Panc1 (cell line): ENCODE data around the gene SLAIN2. TPM values are rescaled to one million over a fixed set of nuclear protein-coding genes. Genes with fewer than 3 reads are reported as not detected.
"Not testable (repeated sequence)": the region's sequence is repeated elsewhere in the genome, so short reads cannot be mapped to it uniquely, and the experiment has no call there.

Experiments used
- ATAC-seq: fragments of 200-7000 bp; cut with Tn5 transposase; 2 replicates; pipeline ENCODE4 v1.9.1; 2020; ENCODE audit warnings: mild to moderate bottlenecking, moderate library complexity
- BruUV-seq: library from RNA; stranded (reverse); fragments of 400-500 nt; replicated peaks from 2 replicates; lab custom pipeline; 2021; lab: Mats Ljungman, UMichigan
- CTCF ChIA-PET: fragments of 300-600 bp; sonication (Branson Sonifier 250); formaldehyde crosslinking; loops from one replicate; lab custom pipeline; 2022; ENCODE audit warnings: antibody characterized with exemption; lab: Charles Lee
- POLR2A ChIA-PET: fragments of 300-600 bp; sonication (Branson Sonifier 250); formaldehyde crosslinking; loops from one replicate; lab custom pipeline; 2022; ENCODE audit warnings: antibody characterized with exemption; lab: Charles Lee
- DNase-seq: peaks from one replicate; pipeline ENCODE4 v3.0.0-alpha.2; 2010; ENCODE audit warnings: low read depth, low spot score
- H3K27ac ChIP-seq: 2 replicates; pipeline ENCODE4 v1.5.1; 2011; ENCODE audit warnings: mild to moderate bottlenecking, low read length, inconsistent platforms
- H3K27me3 ChIP-seq: fragments of 200-500 bp; sonication (Bioruptor generic); 2 replicates; pipeline ENCODE4 v1.6.0; 2014; ENCODE audit warnings: low read length, inconsistent platforms; ENCODE audit not compliant: control insufficient read depth, insufficient read depth
- H3K36me3 ChIP-seq: fragments of 200-500 bp; sonication (Bioruptor generic); 2 replicates; pipeline ENCODE4 v1.5.1; 2014; ENCODE audit warnings: inconsistent platforms, mild to moderate bottlenecking, low read length, moderate library complexity; ENCODE audit not compliant: control insufficient read depth, insufficient read depth
- H3K4me1 ChIP-seq: 2 replicates; pipeline ENCODE4 v1.5.1; 2011; ENCODE audit warnings: inconsistent platforms, mild to moderate bottlenecking, low read length, moderate library complexity; ENCODE audit not compliant: control insufficient read depth, insufficient read depth
- H3K4me3 ChIP-seq, 2 experiments: 2 replicates each; pipeline ENCODE4 v1.5.1; 2011 to 2012; ENCODE audit warnings: low read depth in 2 of 2, low read length in 2 of 2, mild to moderate bottlenecking in 2 of 2, inconsistent platforms in 1 of 2, moderate library complexity in 1 of 2
- H3K9me3 ChIP-seq: fragments of 200-500 bp; sonication (Bioruptor generic); 2 replicates; pipeline ENCODE4 v1.5.1; 2014; ENCODE audit warnings: low read depth, mild to moderate bottlenecking, inconsistent platforms, low read length, moderate library complexity; ENCODE audit not compliant: control insufficient read depth, insufficient read depth
- POLR2AphosphoS5 ChIP-seq: IDR thresholded peaks from 2 replicates; pipeline ENCODE4 v1.6.1; 2012; ENCODE audit warnings: mild to moderate bottlenecking, low read depth, low read length, moderate library complexity
- REST ChIP-seq, 2 experiments: IDR thresholded peaks; 2 replicates each; pipeline ENCODE4 v1.6.1; 2011 to 2012; ENCODE audit warnings: low read depth in 2 of 2, control low read depth in 1 of 2, low read length in 1 of 2, mild to moderate bottlenecking in 1 of 2, moderate library complexity in 1 of 2; ENCODE audit not compliant: insufficient read depth in 1 of 2
- SIN3A ChIP-seq: IDR thresholded peaks from 2 replicates; pipeline ENCODE4 v1.6.1; 2012; ENCODE audit warnings: low read depth, mild to moderate bottlenecking, low read length, moderate library complexity, borderline replicate concordance; ENCODE audit not compliant: insufficient read depth
- TCF7L2 ChIP-seq: IDR thresholded peaks from 2 replicates; pipeline ENCODE4 v1.6.1; 2011; ENCODE audit warnings: mild to moderate bottlenecking, low read depth, low read length, inconsistent platforms
- in situ Hi-C: cut with HindIII; loops from 2 replicates; pipeline ENCODE4 v1.10.0; 2016; ENCODE audit warnings: low sequenced_read_pairs, low pct_unique_long_range_greater_than_20kb
- intact Hi-C: fragments of 100-400 bp; cut with micrococcal nuclease; formaldehyde crosslinking; loops from one replicate; pipeline ENCODE4 v1.10.0; 2022; ENCODE audit not compliant: unreplicated experiment
- total RNA-seq: library from RNA; stranded (reverse); gene quantifications from one replicate; pipeline ENCODE4 v1.2.1, GENCODE V29; 2021; ENCODE audit not compliant: unreplicated experiment
- TF ChIP-seq, protein P1 (sequence below): fragments of 450-650 bp; IDR thresholded peaks from 2 replicates; pipeline ENCODE4 v1.5.1; 2017; ENCODE audit warnings: mild to moderate bottlenecking

Gene SLAIN2
- total RNA-seq, 1 experiment from 2014 or later = 53.2 TPM

- Histone ChIP-seq H3K36me3 (no peaks in the 10 kb centered on the region), H3K27me3 (no peaks in the 10 kb centered on the region), H3K9me3 (no peaks in the 10 kb centered on the region), H3K4me3 (no peak overlapping the region), H3K27ac (no peak overlapping the region), H3K4me1 (no peaks in the 10 kb centered on the region)
- intact Hi-C loops = no loop called here
- in situ Hi-C loops = no loop called here
- ChIA-PET POLR2A (no interaction called here), CTCF (no interaction called here)
- DNase-seq = no peak
- no peak for ATAC-seq
- TF ChIP-seq SIN3A = no peak
- TF ChIP-seq, protein P1, sequence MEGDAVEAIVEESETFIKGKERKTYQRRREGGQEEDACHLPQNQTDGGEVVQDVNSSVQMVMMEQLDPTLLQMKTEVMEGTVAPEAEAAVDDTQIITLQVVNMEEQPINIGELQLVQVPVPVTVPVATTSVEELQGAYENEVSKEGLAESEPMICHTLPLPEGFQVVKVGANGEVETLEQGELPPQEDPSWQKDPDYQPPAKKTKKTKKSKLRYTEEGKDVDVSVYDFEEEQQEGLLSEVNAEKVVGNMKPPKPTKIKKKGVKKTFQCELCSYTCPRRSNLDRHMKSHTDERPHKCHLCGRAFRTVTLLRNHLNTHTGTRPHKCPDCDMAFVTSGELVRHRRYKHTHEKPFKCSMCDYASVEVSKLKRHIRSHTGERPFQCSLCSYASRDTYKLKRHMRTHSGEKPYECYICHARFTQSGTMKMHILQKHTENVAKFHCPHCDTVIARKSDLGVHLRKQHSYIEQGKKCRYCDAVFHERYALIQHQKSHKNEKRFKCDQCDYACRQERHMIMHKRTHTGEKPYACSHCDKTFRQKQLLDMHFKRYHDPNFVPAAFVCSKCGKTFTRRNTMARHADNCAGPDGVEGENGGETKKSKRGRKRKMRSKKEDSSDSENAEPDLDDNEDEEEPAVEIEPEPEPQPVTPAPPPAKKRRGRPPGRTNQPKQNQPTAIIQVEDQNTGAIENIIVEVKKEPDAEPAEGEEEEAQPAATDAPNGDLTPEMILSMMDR = no peak
- TF ChIP-seq TCF7L2 = no peak
- no peak for TF ChIP-seq REST (IDR thresholded peaks at IDR 0.05; ENCODE audit: insufficient read depth in 1 of 2, low read depth in 2 of 2, low read length in 1 of 2)
- no peak for TF ChIP-seq POLR2AphosphoS5
- no TSS peak for BruUV-seq
Observed at GRCh38 chr4:48450740-48451139, 109.4 kb downstream of the SLAIN2 start.

DNA sequence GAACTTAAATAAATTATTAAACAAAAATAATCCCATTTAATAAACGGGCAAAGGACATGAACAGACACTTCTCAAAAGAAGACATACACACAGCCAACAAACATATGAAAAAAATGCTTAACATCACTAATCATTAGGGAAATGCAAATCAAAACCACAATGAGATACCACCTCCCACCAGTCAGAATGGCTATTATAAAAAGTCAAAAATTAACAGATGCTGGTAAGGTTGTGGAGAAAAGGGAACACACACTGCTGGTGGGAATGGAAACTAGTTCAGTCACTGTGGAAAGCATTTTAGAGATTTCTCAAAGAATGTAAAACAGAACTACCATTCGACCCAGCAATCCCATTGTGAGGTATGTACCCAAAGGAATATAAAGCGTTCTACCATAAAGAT is 110.3 kb downstream of the SLAIN2 start:
- H3K4me3 ChIP-seq, BruUV-seq, intact Hi-C loops, H3K27ac ChIP-seq, in situ Hi-C loops, H3K36me3 ChIP-seq, POLR2A ChIA-PET, ATAC-seq, H3K4me1 ChIP-seq, DNase-seq, H3K9me3 ChIP-seq, CTCF ChIA-PET, H3K27me3 ChIP-seq: not testable (repeated sequence)

DNA sequence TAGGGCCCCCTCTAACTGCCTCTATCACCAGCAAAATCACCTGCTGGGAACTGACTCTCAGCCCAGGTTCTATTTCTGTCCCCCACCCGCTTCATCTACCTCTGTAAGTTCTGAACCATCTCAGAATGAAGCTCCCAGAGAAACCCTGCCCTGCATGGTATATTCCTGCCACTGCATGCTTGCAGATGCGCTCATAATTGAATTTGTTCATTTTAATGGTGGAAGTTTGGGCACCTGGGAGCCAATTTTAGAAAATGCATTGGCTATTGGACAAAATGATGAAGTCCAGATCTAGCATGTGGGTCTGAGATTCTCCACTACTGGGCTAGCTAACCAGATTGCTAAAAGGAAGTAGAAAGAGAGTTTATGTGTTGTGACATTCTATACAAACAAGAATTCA is 113.3 kb downstream of the SLAIN2 start:
- H3K27me3 ChIP-seq = no peaks in the 10 kb centered on the region
- H3K36me3 ChIP-seq = no peaks in the 10 kb centered on the region
- no peak for DNase-seq
- ATAC-seq = no peak
- no TSS peak for BruUV-seq
- no peaks in the 10 kb centered on the region for H3K9me3 ChIP-seq
- no peak overlapping the region for H3K27ac ChIP-seq
- H3K4me1 ChIP-seq = no peaks in the 10 kb centered on the region
- TF ChIP-seq POLR2AphosphoS5 (no peak), SIN3A (no peak), REST (IDR thresholded peaks at IDR 0.05; ENCODE audit: insufficient read depth in 1 of 2, low read depth in 2 of 2, low read length in 1 of 2) (no peak), TCF7L2 (no peak)
- TF ChIP-seq, protein P1 = no peak
- no peak overlapping the region for H3K4me3 ChIP-seq
- in situ Hi-C loops (no loop called here), intact Hi-C loops (no loop called here)
- POLR2A ChIA-PET = interaction anchor here (0.6 kb wide), 1 partner anchor 552 kb away, joined by 3 read pairs; no protein-coding TSS in a partner anchor
- CTCF ChIA-PET = no interaction called here
